Stimulated activated CD8-positive, alpha-beta memory T cell treated with anti-CD3 and anti-CD28 coated beads, Interleukin-12 subunit alpha, Interleukin-12 subunit beta, amount 100 ng/mL, for 1 hour (primary cell): ENCODE data around the gene PHETA1.

Experiments used
- DNase-seq: peaks from one replicate; pipeline ENCODE4 v3.0.0-alpha.2; 2020; ENCODE audit warnings: low read depth

The PHETA1 gene

DNA sequence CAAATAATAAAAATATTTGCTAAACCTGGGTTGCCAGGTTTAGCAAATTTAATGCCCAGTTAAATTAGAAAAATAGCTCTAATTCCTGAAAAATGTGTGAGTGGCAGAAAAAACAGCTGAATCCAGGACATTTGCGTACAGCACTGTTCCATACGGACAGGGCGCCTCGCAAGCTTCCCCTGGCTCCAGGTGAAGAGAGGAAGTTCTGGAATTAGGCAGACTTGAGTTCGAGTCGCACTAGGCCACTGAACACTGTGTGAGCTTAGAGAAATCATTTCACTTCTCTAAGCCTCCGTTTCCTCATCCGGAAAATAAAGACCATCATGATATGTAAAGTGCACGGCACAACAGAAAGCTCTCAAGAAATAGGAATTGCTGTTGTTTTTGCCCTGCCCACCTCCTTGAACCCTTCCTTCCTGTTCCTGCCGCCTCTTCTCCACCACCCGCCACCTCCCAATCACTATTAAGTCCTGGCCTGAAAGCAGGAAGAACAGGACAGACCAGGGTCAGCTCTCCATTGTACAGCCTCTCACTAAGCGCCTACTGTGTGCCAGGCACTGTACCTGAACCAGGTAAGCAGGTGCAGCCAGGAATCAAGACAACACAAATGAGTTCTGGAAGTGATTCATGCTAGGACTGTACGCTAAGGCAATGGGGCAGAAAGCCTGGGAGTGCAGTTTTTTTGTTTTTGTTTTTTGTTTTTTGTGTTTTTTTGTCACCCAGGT, 763 bp upstream of the PHETA1 start:
- no peak for DNase-seq

- no peak for DNase-seq
Measured at GRCh38 chr12:111368291-111368787, 556 bp downstream of the PHETA1 start.

DNA sequence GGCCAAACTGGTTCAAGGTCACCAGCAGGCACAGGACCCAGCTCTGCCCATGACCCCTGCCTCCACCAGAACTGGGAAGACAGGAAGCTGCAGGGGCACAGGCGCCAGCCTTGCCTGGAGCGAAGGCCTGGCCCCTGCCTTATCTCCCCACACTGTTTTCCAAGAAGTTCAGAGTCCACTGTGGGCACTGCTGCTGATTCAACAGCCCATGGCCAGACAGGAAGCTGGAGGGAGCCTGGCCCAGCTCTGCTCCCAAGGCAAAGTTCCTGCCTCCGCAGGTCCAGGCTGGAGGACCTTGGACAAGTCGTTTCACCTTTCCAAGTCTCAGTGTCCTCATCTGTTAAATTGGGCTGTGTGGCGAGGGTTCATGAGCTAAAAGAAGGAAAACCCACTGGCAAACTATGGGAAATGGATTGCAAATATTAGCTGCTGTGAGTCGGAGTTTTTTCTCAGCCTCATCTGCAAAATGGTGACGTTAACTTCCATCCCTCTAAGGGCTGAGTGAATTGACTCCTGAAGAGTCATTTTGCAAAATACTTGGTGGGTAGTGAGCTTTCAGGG, 1.2 kb downstream of the PHETA1 start:
- DNase-seq = no peak

GRCh38 chr12:111366583-111366982, 2.3 kb downstream of the PHETA1 start:
- DNase-seq = no peak

DNA sequence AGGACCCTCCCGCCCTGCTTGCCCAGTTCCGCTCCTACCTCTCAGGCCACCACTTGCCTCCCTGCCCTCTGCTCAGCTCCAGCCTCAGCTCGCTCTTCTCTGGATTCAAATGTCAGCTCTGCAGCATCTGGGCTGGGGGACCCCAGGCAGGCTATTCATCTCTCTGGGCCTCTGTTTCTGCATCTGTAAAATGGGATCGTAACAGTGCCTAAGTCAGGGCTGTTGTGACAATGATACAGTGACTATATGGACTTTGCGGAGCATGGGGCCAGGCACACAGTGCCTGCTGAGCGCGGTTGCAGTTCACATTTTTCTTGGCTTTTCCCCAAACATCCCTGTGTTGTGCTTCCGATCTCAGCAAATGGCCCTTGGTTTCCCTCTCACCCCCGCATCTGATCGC, 2.8 kb downstream of the PHETA1 start:
- DNase-seq = no peak

- DNase-seq = no peak
Measured at GRCh38 chr12:111363578-111363977, 5.3 kb downstream of the PHETA1 start.

DNA sequence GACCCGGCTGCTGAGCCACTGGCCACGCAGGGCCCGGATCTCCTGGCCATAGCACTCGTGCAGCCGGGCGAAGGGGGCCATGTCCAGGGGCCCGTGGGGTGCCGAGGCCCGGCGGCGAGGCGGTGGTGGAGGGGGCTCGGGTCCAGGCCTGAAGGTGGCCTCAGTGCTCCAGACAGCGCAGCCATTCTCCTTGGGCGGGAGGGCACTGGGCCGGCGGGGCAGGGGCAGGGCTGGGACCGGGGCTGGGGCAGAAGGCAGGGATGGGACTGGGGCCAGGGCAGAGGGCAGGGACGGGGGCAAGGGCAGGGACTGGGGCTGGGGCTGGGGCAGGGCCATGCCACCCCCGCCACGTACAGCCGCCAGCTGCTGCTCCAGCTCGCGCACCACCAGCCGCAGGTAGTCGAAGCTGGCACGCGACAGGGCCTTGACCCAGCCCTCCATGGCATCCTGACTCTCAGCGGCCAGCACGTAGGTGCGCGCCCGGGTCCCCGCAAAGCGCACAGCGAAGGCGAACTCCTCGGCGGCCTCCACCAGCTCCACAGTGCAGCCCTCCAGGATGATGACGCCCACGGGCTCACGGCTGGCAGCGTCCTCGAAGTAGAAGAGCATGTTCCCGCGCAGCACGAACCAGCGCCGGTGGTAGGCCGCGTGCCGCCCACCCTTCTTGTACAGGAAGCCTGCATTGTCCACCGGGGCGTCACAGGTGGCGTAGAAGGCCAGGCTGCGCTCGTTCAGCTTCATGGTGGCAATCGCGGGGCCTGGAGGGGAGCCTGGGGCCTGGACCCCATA, 6.0 kb downstream of the PHETA1 start:
- DNase-seq = no peak

DNA sequence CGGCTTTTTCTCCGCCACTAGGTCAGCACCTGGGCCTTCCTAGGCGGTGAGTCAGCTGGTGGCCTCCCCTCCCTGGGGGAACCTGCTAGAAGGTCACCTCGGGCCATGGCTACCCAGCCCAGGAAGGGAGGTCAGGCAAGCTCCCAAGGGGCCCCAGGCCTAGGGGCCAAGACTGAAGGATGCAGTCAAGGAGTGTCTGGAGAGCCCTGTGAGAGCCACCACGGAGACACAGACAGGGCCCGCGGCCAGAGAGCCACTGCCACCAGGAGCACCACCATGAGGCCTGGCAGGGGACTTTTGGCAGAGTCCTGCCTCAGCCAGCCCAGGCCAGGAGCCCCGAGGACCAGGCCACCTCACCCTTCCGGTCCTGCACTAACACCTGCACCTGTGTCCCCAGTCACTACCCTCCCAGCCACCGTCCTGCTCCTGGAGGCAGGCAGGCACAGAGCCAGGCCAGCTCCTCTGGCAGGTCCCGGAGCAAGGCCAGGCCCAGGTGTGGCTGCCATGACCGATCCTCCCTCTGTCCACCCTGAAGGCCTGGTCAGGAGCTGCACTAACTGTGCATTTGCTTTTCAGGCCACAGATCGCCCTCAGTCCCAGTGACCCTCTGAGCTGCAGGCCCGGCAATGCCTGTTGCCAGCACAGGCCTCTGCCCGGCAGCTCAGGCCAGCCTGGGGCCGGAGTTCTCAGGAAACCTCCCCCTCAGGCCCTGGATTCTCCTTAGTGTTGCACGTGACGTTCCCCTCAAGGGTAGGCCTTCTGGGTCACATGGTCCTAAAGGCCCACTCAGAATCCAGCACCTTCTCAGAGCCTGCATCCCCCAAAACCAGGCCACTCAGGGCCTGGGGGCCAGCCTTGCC, 6.9 kb downstream of the PHETA1 start:
- DNase-seq = no peak

DNA sequence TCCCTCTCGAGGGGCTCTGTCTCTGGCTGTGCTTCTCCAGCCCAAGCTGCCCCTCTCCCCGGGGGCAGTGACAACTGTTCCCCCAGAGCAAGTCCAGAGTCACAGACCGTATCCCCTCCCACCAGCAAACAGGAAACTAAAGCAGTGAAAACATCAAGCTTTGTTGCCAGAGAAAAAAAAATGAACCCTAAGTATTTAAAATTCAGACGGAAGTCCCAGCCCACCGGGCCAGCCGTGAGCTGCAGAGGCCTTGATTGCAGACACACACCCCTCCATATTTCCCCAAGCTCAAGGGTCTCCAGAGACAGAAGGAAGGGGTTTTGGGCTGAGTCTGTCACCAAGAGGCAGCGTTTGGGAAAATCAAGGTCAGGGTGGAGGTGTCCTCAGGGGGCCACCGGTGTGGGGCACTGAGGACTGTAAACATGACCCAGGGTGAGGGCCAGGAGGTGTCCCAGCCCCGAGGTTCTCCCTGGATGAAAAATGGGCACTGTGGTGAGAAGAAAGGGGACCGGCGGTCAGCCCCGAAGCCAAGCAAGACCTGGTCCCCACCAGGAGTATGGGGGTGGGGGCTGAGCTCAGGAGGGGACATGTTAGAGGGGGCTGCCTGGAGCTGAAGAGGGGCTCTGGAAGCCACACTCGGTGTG, 7.7 kb downstream of the PHETA1 start:
- no peak for DNase-seq

DNA sequence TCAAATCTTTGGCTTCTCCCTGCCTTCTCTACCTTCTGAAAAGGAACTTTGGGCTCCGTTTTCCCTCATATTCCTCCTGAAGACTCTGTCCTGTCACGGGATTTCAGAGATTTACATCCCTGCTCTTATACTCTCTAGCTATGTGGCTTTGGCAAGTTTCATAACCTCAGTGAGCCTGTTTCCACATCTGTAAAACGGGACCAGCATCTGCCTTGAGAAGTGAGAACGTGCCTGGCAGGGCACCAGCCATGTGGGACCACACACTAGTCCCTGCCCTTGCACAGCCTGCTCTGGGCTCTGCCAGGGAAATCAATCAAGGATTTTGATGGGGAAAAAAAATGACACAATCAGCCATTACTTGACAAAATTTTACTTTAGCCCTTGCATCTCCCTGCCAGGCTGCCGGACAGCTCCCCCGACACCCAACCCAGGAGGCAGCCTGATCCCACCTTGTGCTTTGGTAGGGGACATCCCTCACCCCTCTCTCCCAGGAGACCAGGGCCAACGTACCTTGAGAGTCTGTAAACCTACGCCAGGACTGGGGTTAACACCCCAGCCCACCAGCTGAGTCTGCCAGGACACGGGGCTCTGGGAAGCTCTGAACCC, 8.5 kb downstream of the PHETA1 start:
- DNase-seq = no peak

GRCh38 chr12:111359914-111360276, 9.0 kb downstream of the PHETA1 start:
- no peak for DNase-seq

- DNase-seq = peak; percentile 6
Measured at GRCh38 chr12:111359231-111359913, 9.5 kb downstream of the PHETA1 start.

DNA sequence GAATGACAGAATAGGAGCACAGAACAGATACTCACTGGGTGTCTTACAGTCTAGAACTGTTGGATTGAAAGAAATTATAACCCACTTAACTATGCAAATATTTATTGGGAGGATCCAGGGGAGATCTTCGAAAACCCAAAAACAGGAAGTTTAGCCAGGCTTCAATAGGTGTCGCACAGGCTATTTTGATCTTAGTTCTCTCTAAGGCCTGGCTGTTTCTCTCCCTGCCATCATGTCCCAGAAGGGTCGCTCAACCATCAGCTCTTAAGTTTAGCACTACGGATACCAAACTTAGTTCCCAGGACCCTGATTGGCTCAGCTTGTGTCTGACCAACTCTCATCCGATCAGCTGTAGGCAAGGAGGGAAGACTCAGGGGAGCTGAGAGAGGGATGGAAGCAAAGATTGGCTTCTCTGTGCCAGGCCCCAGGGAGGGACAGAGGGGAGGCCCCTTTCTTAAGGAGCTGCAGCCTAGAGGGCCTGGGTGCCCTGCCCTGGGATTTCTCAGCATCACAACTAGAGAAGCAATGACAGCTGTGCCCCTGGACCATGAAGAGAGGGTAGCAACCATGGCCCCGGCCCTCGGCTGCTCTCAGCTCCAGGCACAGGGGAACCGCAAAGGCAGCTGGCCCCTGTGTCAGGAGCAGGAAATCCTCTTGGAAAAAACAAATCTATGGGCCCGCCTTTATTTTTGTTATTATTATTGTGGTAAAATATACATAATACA, 13.5 kb downstream of the PHETA1 start:
- DNase-seq = no peak

GRCh38 chr12:111354511-111354910, 14.4 kb downstream of the PHETA1 start:
- DNase-seq = no peak

DNA sequence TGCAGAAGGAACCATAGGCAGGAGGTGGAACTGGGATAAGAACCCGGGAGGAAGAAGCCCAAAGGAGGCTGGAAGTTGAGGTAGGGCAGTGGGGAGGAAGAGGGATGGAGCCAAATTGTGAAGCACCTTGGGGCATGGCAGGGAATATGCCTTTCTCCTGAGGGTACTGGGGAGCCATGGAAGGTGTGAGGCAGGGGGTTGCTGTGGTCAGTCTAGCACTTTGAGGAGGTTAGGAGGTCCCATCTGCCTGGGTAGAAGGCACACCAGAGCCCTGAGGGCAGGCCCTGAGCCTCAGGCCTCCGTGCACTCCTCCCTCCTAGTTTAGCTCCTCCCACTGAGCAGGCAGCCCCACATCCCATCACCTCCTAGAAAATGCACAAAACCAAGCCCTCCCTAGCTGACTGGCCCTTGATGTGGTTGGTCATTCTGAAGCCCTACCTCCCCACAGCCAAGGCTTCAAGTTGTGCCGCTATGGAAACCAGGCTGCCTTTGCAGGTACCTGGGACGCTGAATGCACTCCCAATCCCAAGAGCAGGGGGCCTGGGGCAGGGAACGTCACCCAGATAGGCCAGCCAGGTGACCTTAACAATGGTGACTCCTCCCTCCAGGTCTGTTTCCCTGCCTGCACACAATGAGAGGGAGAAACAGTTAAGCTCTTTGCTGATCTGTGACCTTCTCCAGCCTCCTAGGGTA, 15.1 kb downstream of the PHETA1 start:
- DNase-seq = no peak

DNA sequence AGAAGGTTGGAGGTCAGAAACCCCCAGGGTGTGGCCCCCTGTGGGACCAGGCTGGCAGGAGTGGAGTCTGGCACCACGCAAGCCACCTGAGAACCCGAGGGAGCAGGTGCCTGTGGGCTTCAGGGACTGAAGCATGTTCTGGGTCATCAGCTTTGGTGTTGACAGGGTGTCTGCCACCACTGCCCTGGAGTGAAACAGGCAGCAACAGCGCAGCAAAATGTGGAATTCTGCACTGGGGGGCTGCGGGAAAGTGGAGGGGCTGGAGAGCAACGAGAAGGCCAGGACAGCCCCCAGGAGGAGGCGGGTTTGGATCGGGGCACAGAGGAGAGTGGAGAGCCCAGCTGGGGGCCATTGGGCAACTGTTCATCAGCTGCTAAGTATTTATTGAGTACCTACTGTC, 15.9 kb downstream of the PHETA1 start:
- no peak for DNase-seq

GRCh38 chr12:111352296-111352993, 16.4 kb downstream of the PHETA1 start:
- DNase-seq = no peak

GRCh38 chr12:111351026-111351425, 17.9 kb downstream of the PHETA1 start:
- DNase-seq = no peak
